ENCODE measurements around the gene FIZ1. TPM values are rescaled to one million over a fixed set of nuclear protein-coding genes. Genes with fewer than 3 reads are reported as not detected.
"Not testable (repeated sequence)": the region's sequence is repeated elsewhere in the genome, so short reads cannot be mapped to it uniquely, and the experiment has no call there.

FIZ1 gene
- polyA plus RNA-seq, 1 donor from 2014 or later, result 7.4 TPM

GRCh38 chr19:55585658-55586339 lies 13.5 kb downstream of the FIZ1 start:
- H3K9ac ChIP-seq (ENCODE audit: low read length), result peak overlapping the region; percentile 64
- peak overlapping the region; percentile 38 for H3K4me2 ChIP-seq (ENCODE audit: low read length)
- H3F3A ChIP-seq (ENCODE audit: insufficient read depth, low read length, poor library complexity, severe bottlenecking), result no peaks in the 10 kb centered on the region
- H3K36me3 ChIP-seq (ENCODE audit: insufficient read depth, low read length), result no peaks in the 10 kb centered on the region
- peak overlapping the region; percentile 46 for H2AFZ ChIP-seq (ENCODE audit: low read depth, low read length)
- H3K27me3 ChIP-seq (ENCODE audit: insufficient read depth, low read depth, low read length), result no peaks in the 10 kb centered on the region
- peak overlapping the region; percentile 76 for H3K27ac ChIP-seq (ENCODE audit: low read length)
- no peaks in the 10 kb centered on the region for H3K9me2 ChIP-seq (ENCODE audit: insufficient read depth, low read length)
- H3K9me3 ChIP-seq (ENCODE audit: low read length), result no peaks in the 10 kb centered on the region
- peak overlapping the region; percentile 54 for H3K4me3 ChIP-seq (ENCODE audit: low read length)
- peaks cover 7% of the 10 kb centered on the region for H3K79me2 ChIP-seq (replicated peaks; ENCODE audit: insufficient read depth, low read length)
- peak; percentile 6 for TF ChIP-seq MXI1 (conservative IDR thresholded peaks at IDR 0.05; ENCODE audit: poor library complexity, severe bottlenecking)
- no peak for TF ChIP-seq TAF1 (IDR thresholded peaks at IDR 0.05; ENCODE audit: low read depth)
- no peak for TF ChIP-seq RAD21 (conservative IDR thresholded peaks at IDR 0.05)
- H4K20me1 ChIP-seq (ENCODE audit: insufficient read depth), result no peaks in the 10 kb centered on the region

- H3K4me3 ChIP-seq (ENCODE audit: low read length), result no peak overlapping the region
- H3K4me2 ChIP-seq (ENCODE audit: low read length), result no peak overlapping the region
Observed at GRCh38 chr19:55584871-55585270, 14.4 kb downstream of the FIZ1 start.

GRCh38 chr19:55583897-55584296 lies 15.4 kb downstream of the FIZ1 start:
- not testable (repeated sequence) for H2AFZ ChIP-seq (ENCODE audit: low read depth, low read length); H3F3A ChIP-seq (ENCODE audit: insufficient read depth, low read length, poor library complexity, severe bottlenecking); H3K27ac ChIP-seq (ENCODE audit: low read length); H3K27me3 ChIP-seq (ENCODE audit: insufficient read depth, low read depth, low read length); H3K9ac ChIP-seq (ENCODE audit: low read length); H3K4me3 ChIP-seq (ENCODE audit: low read length); H3K9me3 ChIP-seq (ENCODE audit: low read length); H3K36me3 ChIP-seq (ENCODE audit: insufficient read depth, low read length); H3K4me2 ChIP-seq (ENCODE audit: low read length); H3K9me2 ChIP-seq (ENCODE audit: insufficient read depth, low read length); H4K20me1 ChIP-seq (ENCODE audit: insufficient read depth)
- H3K79me2 ChIP-seq (replicated peaks; ENCODE audit: insufficient read depth, low read length), result peaks cover 21% of the 10 kb centered on the region

More at GRCh38 chr19:55584871-55585270, 14.4 kb downstream of the FIZ1 start:
- Histone ChIP-seq H4K20me1 (ENCODE audit: insufficient read depth) (no peaks in the 10 kb centered on the region), H3K9me3 (ENCODE audit: low read length) (no peaks in the 10 kb centered on the region), H3K27ac (ENCODE audit: low read length) (peak overlapping the region; percentile 76), H3K27me3 (ENCODE audit: insufficient read depth, low read depth, low read length) (no peaks in the 10 kb centered on the region), H3F3A (ENCODE audit: insufficient read depth, low read length, poor library complexity, severe bottlenecking) (no peaks in the 10 kb centered on the region), H3K36me3 (ENCODE audit: insufficient read depth, low read length) (no peaks in the 10 kb centered on the region), H2AFZ (ENCODE audit: low read depth, low read length) (no peak overlapping the region), H3K79me2 (replicated peaks; ENCODE audit: insufficient read depth, low read length) (peaks cover 15% of the 10 kb centered on the region), H3K9me2 (ENCODE audit: insufficient read depth, low read length) (no peaks in the 10 kb centered on the region), H3K9ac (ENCODE audit: low read length) (no peak overlapping the region)
- TF ChIP-seq MXI1 (conservative IDR thresholded peaks at IDR 0.05; ENCODE audit: poor library complexity, severe bottlenecking) (no peak), SMC3 (conservative IDR thresholded peaks at IDR 0.05; ENCODE audit: poor library complexity) (no peak), POLR2AphosphoS5 (IDR thresholded peaks at IDR 0.05) (no peak), RAD21 (conservative IDR thresholded peaks at IDR 0.05) (no peak), EP300 (conservative IDR thresholded peaks at IDR 0.05; ENCODE audit: poor library complexity, severe bottlenecking) (no peak), REST (IDR thresholded peaks at IDR 0.05; ENCODE audit: borderline replicate concordance) (no peak), CTCF (IDR thresholded peaks at IDR 0.05; ENCODE audit: poor library complexity, severe bottlenecking) (no peak), TAF1 (IDR thresholded peaks at IDR 0.05; ENCODE audit: low read depth) (no peak), EZH2 (IDR thresholded peaks at IDR 0.05; ENCODE audit: borderline replicate concordance, insufficient read depth, low read length, poor library complexity, severe bottlenecking) (no peak)

GRCh38 chr19:55582284-55582683 lies 17.0 kb downstream of the FIZ1 start:
- H2AFZ ChIP-seq (ENCODE audit: low read depth, low read length); H3K27ac ChIP-seq (ENCODE audit: low read length); H3K36me3 ChIP-seq (ENCODE audit: insufficient read depth, low read length); H3K4me2 ChIP-seq (ENCODE audit: low read length); H3K9me3 ChIP-seq (ENCODE audit: low read length); H3F3A ChIP-seq (ENCODE audit: insufficient read depth, low read length, poor library complexity, severe bottlenecking); H3K9me2 ChIP-seq (ENCODE audit: insufficient read depth, low read length); H3K4me3 ChIP-seq (ENCODE audit: low read length); H3K9ac ChIP-seq (ENCODE audit: low read length); H4K20me1 ChIP-seq (ENCODE audit: insufficient read depth); H3K27me3 ChIP-seq (ENCODE audit: insufficient read depth, low read depth, low read length): not testable (repeated sequence)
- H3K79me2 ChIP-seq (replicated peaks; ENCODE audit: insufficient read depth, low read length), result peaks cover 21% of the 10 kb centered on the region
